ENCODE measurements around the gene CEP72.

Gene CEP72

DNA sequence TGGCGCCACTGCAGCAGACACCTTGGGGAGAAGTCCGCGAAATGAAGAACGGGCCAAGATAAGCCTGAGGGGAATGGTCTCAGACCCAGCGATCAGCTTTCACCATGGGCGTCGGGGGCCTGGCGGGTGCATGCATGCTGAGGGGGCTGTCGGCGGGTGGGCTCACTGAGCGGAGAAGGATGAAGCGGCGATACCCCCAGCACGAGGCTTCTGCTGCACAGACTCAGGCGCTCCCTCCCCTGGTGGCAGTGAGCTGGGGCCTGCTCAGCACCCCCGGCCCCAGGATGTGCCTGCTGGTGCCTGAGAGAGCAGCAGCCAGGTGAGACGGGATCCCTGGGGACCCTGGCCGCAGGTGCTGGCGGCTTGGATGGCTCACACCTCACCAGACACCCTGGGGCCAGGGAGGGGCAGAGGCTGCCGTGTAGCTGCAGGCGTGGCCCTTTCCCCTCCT, 31.2 kb downstream of the CEP72 start:
- ChIA-PET POLR2A (interaction anchor here (0.9 to 1.2 kb wide), 4 partner anchors 10 to 229 kb away, joined by 3 read pairs; no protein-coding TSS in a partner anchor), CTCF (no interaction called here)
- TF ChIP-seq ZNF384 (IDR thresholded peaks at IDR 0.05) = no peak
- no peak for TF ChIP-seq HDGF (IDR thresholded peaks at IDR 0.05; ENCODE audit: borderline replicate concordance)
- no peak for TF ChIP-seq SP1 (IDR thresholded peaks at IDR 0.05)
- TF ChIP-seq TARDBP (IDR thresholded peaks at IDR 0.05) = no peak
- no peak for TF ChIP-seq CTBP1 (IDR thresholded peaks at IDR 0.05; ENCODE audit: borderline replicate concordance)
- no peak for TF ChIP-seq SUZ12 (IDR thresholded peaks at IDR 0.05)
- no peak for TF ChIP-seq BHLHE40 (IDR thresholded peaks at IDR 0.05; ENCODE audit: borderline replicate concordance)
- TF ChIP-seq L3MBTL2 (conservative IDR thresholded peaks at IDR 0.05) = no peak
- no peak for TF ChIP-seq FOXK2 (IDR thresholded peaks at IDR 0.05)
- TF ChIP-seq FOXA1 (IDR thresholded peaks at IDR 0.05) = no peak
- no peak for TF ChIP-seq FOXM1 (IDR thresholded peaks at IDR 0.05; ENCODE audit: borderline replicate concordance)
- TF ChIP-seq, protein P1, sequence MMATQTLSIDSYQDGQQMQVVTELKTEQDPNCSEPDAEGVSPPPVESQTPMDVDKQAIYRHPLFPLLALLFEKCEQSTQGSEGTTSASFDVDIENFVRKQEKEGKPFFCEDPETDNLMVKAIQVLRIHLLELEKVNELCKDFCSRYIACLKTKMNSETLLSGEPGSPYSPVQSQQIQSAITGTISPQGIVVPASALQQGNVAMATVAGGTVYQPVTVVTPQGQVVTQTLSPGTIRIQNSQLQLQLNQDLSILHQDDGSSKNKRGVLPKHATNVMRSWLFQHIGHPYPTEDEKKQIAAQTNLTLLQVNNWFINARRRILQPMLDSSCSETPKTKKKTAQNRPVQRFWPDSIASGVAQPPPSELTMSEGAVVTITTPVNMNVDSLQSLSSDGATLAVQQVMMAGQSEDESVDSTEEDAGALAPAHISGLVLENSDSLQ (IDR thresholded peaks at IDR 0.05) = no peak
- no peak for TF ChIP-seq ELF4 (IDR thresholded peaks at IDR 0.05)
- TF ChIP-seq ARNT (IDR thresholded peaks at IDR 0.05) = no peak

GRCh38 chr5:643811-644271, 31.7 kb downstream of the CEP72 start:
- CTCF ChIA-PET = no interaction called here
- no peak for DNase-seq (ENCODE audit: extremely low spot score)
- POLR2A ChIA-PET = interaction anchor here (1.1 to 1.2 kb wide), 2 partner anchors 10 to 172 kb away, joined by 3 read pairs; no protein-coding TSS in a partner anchor
- no peak for TF ChIP-seq FOXM1 (IDR thresholded peaks at IDR 0.05; ENCODE audit: borderline replicate concordance)

More for the DNA sequence above, 31.2 kb downstream of the CEP72 start:
- DNase-seq (ENCODE audit: extremely low spot score) = no peak

GRCh38 chr5:644509-644908, 32.4 kb downstream of the CEP72 start:
- TF ChIP-seq LEF1 (IDR thresholded peaks at IDR 0.05; ENCODE audit: borderline replicate concordance) = no peak
- TF ChIP-seq L3MBTL2 (conservative IDR thresholded peaks at IDR 0.05) = no peak
- TF ChIP-seq, protein P1 (IDR thresholded peaks at IDR 0.05) = no peak
- no peak for TF ChIP-seq FOXK2 (IDR thresholded peaks at IDR 0.05)
- no peak for DNase-seq (ENCODE audit: extremely low spot score)
- CTCF ChIA-PET = no interaction called here
- POLR2A ChIA-PET = no interaction called here

DNA sequence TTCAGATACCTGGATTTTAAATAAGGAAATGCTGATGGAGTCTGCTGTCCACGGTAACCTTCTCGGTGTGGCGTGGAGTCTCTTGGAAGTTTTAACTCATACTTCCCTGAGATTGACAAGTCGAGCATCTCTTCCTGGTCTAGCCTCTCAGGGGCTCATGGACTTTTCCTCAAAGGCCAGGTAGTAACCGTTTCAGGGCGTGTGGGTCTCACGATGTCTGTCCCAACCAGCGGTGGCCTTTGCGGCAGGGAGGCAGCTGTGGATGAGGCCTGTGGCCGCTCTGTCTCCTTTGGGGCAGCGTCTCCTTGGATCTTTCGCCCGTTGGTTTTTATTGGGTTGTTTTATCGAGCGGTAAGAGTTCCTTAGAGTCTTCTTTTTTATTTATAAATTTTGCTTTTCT, 32.8 kb downstream of the CEP72 start:
- TF ChIP-seq, protein P1 (IDR thresholded peaks at IDR 0.05) = no peak
- TF ChIP-seq FOXK2 (IDR thresholded peaks at IDR 0.05) = no peak
- no peak for TF ChIP-seq SUZ12 (IDR thresholded peaks at IDR 0.05)
- no peak for TF ChIP-seq LEF1 (IDR thresholded peaks at IDR 0.05; ENCODE audit: borderline replicate concordance)
- no peak for TF ChIP-seq BHLHE40 (IDR thresholded peaks at IDR 0.05; ENCODE audit: borderline replicate concordance)
- no peak for TF ChIP-seq HDGF (IDR thresholded peaks at IDR 0.05; ENCODE audit: borderline replicate concordance)
- TF ChIP-seq ZNF384 (IDR thresholded peaks at IDR 0.05) = no peak
- no peak for TF ChIP-seq FOXM1 (IDR thresholded peaks at IDR 0.05; ENCODE audit: borderline replicate concordance)
- TF ChIP-seq SP1 (IDR thresholded peaks at IDR 0.05) = no peak
- no peak for TF ChIP-seq L3MBTL2 (conservative IDR thresholded peaks at IDR 0.05)
- no peak for TF ChIP-seq NFRKB (IDR thresholded peaks at IDR 0.05)
- no peak for TF ChIP-seq ELF4 (IDR thresholded peaks at IDR 0.05)
- CTCF ChIA-PET = no interaction called here
- no peak for DNase-seq (ENCODE audit: extremely low spot score)
- POLR2A ChIA-PET = no interaction called here

DNA sequence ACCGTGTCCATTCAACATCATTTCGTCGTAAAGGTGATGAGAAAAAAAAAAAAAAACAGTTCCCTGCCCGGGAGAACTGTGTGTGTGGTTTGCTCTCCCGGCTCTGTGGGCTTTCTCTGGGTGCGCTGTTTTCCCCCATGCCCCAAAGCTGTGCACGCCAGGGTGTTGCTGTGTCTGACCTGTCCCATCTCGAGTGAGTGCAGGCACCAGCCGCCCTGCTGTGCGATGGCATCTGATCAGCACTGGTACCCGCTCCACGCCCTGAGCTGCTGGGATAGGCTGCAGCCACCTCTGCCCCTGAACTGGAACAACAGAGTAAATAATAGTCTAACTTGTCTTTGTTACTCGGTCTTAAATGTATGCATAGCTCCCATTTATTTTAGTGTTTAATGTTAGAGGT, 33.3 kb downstream of the CEP72 start:
- ChIA-PET POLR2A (no interaction called here), CTCF (no interaction called here)
- TF ChIP-seq SP1 (IDR thresholded peaks at IDR 0.05) (no peak), NFRKB (IDR thresholded peaks at IDR 0.05) (no peak), SUZ12 (IDR thresholded peaks at IDR 0.05) (no peak), L3MBTL2 (conservative IDR thresholded peaks at IDR 0.05) (no peak), TARDBP (IDR thresholded peaks at IDR 0.05) (no peak)
- TF ChIP-seq, protein P1 (IDR thresholded peaks at IDR 0.05) = no peak
- no peak for DNase-seq (ENCODE audit: extremely low spot score)

DNA sequence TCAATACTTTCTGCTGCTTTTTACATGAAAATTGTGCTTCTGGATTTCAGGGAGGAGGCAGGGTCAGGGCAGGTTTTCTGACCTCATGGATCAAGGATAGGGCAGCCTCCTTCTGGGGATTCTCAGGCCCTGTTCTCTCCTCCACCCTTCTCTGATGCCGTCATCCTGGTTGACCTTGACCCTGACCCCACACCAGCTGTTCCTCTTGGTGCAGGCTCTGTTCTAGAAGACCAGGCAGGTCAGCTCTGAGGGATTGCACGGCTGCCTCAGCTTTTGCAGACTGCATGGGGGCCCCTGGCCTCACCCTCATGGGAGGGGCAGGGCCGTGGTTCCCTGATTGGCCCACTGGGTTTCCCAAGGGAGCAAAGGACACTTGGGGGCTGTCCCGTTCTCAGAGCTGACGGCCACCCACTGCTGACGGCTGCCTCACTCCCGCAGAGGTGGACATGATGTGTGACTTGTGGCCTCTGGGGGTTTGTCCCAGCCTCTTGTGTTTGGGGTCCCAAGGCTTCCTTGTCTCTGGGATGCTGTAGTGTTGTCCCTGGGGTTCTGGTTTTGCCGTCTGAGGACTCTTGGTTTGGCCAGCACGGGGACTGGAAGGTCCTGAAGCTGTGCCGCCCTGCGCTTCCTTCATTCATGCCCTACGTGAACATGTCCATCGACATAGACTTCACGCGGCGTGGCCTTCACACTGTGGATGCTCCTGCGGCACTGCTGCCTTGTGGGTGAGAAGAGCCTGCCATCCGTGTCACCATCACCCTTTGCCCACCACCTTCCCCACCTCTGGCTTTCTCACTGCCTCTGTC, 34.5 kb downstream of the CEP72 start:
- ChIA-PET CTCF (no interaction called here), POLR2A (no interaction called here)
- TF ChIP-seq, protein P1 (IDR thresholded peaks at IDR 0.05) = no peak
- TF ChIP-seq ELF4 (IDR thresholded peaks at IDR 0.05) = no peak
- DNase-seq (ENCODE audit: extremely low spot score) = no peak
